Psoas muscle (tissue), 8 donors: Measurements from ENCODE around the gene CEMIP. TPM values are rescaled to one million over a fixed set of nuclear protein-coding genes. Genes with fewer than 3 reads are reported as not detected.

Source experiments
- ATAC-seq, 4 donors: fragments of 200-7000 bp; cut with Tn5 transposase; one replicate each; pipeline ENCODE4 v1.9.1; 2020; ENCODE audit warnings: moderate library complexity in 3 of 4, mild to moderate bottlenecking in 2 of 4
- DNase-seq, 2 donors: peaks; one replicate each; pipeline ENCODE4 v3.0.0-alpha.2; 2020
- H3K27ac ChIP-seq: fragments of 200-600 bp; one replicate; pipeline ENCODE4 v1.8.0; 2022
- H3K27me3 ChIP-seq, 3 donors: fragments of 200-600 bp in 1 of 3; one replicate each; pipeline versions ENCODE4 v1.6.1 to v1.8.0; 2013 to 2022; ENCODE audit warnings: low read length in 2 of 3, mild to moderate bottlenecking in 2 of 3, moderate library complexity in 1 of 3; ENCODE audit not compliant: insufficient read depth in 3 of 3
- H3K36me3 ChIP-seq, 2 donors: fragments of 200-600 bp in 1 of 2; one replicate each; pipeline versions ENCODE4 v1.6.1 to v1.8.0; 2013 to 2022; ENCODE audit warnings: low read depth in 1 of 2, mild to moderate bottlenecking in 1 of 2, moderate library complexity in 1 of 2; ENCODE audit not compliant: insufficient read depth in 1 of 2
- H3K4me1 ChIP-seq: fragments of 200-600 bp; one replicate; pipeline ENCODE4 v1.8.0; 2022
- H3K4me3 ChIP-seq: fragments of 200-600 bp; one replicate; pipeline ENCODE4 v1.8.0; 2022; ENCODE audit warnings: mild to moderate bottlenecking
- H3K9me3 ChIP-seq: fragments of 200-600 bp; one replicate; pipeline ENCODE4 v1.8.0; 2022
- WGBS, 3 donors: extraction: QIAGEN DNeasy Blood & Tissue Kit; methylation state at CpG; one replicate each; pipeline versions ENCODE4 v1.1.6 to v1.1.7; 2013; 5-methylcytosine and 5-hydroxymethylcytosine counted together
- intact Hi-C, 2 donors: fragments of 100-400 bp; cut with DNase I; formaldehyde crosslinking; loops; one replicate each; pipeline versions ENCODE4 v1.11.0 to v1.14.2; 2022
- polyA plus RNA-seq, 3 donors: library from polyadenylated mRNA; stranded (reverse); fragments of 200-250 nt; gene quantifications; one replicate each; pipeline ENCODE4 v1.2.3, GENCODE V29; 2013
- total RNA-seq, 4 donors: library from RNA; stranded (reverse); fragmentation: NEBNext Ultra II Directional in 2 of 4; extraction: Animal tissue kit (Norgen Biotek cat#: 25700) in 2 of 4; gene quantifications; one replicate each; pipeline versions ENCODE4 v1.2.1 to v1.2.4, GENCODE V29; 2021 to 2023
- TF ChIP-seq, protein P1 (sequence below): fragments of 200-600 bp; IDR thresholded peaks from one replicate; pipeline ENCODE4 v1.8.0; 2022; ENCODE audit warnings: antibody characterized with exemption
- donor health status: healthy with polysubstance abuse.
- donor health status: DM: no; HTN: no; CAD: no; lungs with moderate emphysema.
- donor health status: Bipolar disorder and iron deficiency.
- donor health status: healthy.
- donor health status: DM: yes; HTN: yes; CAD: no.
- donor health status: DM: no; HTN: no; CAD: no.
- donor health status: DM: no; HTN: no; CAD: no.
- donor health status: DM: yes; HTN: yes; CAD: no.

CEMIP gene
- total and polyA plus RNA-seq, 7 donors: under 0.01 to 0.96 (median 0.04) TPM

DNA sequence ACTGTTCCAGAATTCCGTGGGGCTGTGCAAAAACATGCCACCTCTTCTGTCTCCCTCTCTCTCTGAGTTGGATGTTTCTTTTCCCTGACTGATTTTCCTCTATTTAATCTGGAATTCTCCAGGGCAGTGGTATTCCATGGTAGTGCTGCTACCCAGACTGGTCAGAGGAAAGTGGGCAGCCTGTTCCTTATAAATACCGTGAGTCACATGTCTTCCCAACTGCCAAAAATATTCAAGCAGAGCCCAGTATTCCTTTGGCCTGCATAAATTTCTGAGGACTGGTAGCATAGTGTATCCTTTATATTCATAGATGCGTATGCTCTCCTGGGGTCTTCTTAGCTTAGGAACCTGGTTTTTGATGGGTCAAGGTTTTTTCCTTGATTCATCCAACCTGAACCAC lies 40.9 kb downstream of the CEMIP start:
- no peak overlapping the region for H3K27ac ChIP-seq
- no peaks in the 10 kb centered on the region for H3K27me3 ChIP-seq
- DNase-seq (no peak), ATAC-seq (no peak)
- 57 to 83% (median 66%) methylated on average over 3 of the region's 3 CpGs for WGBS, 3 donors
- H3K4me3 ChIP-seq: no peak overlapping the region
- TF ChIP-seq, protein P1, sequence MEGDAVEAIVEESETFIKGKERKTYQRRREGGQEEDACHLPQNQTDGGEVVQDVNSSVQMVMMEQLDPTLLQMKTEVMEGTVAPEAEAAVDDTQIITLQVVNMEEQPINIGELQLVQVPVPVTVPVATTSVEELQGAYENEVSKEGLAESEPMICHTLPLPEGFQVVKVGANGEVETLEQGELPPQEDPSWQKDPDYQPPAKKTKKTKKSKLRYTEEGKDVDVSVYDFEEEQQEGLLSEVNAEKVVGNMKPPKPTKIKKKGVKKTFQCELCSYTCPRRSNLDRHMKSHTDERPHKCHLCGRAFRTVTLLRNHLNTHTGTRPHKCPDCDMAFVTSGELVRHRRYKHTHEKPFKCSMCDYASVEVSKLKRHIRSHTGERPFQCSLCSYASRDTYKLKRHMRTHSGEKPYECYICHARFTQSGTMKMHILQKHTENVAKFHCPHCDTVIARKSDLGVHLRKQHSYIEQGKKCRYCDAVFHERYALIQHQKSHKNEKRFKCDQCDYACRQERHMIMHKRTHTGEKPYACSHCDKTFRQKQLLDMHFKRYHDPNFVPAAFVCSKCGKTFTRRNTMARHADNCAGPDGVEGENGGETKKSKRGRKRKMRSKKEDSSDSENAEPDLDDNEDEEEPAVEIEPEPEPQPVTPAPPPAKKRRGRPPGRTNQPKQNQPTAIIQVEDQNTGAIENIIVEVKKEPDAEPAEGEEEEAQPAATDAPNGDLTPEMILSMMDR: no peak
- H3K4me1 ChIP-seq: no peaks in the 10 kb centered on the region
- no peaks in the 10 kb centered on the region for H3K36me3 ChIP-seq
- intact Hi-C loops: no loop called here
- no peaks in the 10 kb centered on the region for H3K9me3 ChIP-seq

GRCh38 chr15:80822256-80822655 lies 43.1 kb downstream of the CEMIP start:
- H3K36me3 ChIP-seq: no peaks in the 10 kb centered on the region
- TF ChIP-seq, protein P1: no peak
- H3K9me3 ChIP-seq: no peaks in the 10 kb centered on the region
- H3K4me1 ChIP-seq: no peaks in the 10 kb centered on the region
- DNase-seq (no peak), ATAC-seq (no peak)
- H3K27ac ChIP-seq: no peak overlapping the region
- H3K4me3 ChIP-seq: no peak overlapping the region
- intact Hi-C loops: no loop called here
- 69 to 80% (median 71%) methylated on average over 3 of the region's 3 CpGs for WGBS, 3 donors
- H3K27me3 ChIP-seq: no peaks in the 10 kb centered on the region

- TF ChIP-seq, protein P1: no peak
- H3K9me3 ChIP-seq: no peaks in the 10 kb centered on the region
- no peak overlapping the region for H3K4me3 ChIP-seq
- H3K4me1 ChIP-seq: no peaks in the 10 kb centered on the region
- no peaks in the 10 kb centered on the region for H3K27me3 ChIP-seq
- WGBS, 3 donors: 26 to 48% (median 35%) methylated on average over 6 of the region's 6 CpGs
- H3K27ac ChIP-seq: no peak overlapping the region
- ATAC-seq: no peak
- no peak for DNase-seq
- intact Hi-C loops: no loop called here
- H3K36me3 ChIP-seq: no peaks in the 10 kb centered on the region
Observed at GRCh38 chr15:80822676-80823075, 43.5 kb downstream of the CEMIP start.

DNA sequence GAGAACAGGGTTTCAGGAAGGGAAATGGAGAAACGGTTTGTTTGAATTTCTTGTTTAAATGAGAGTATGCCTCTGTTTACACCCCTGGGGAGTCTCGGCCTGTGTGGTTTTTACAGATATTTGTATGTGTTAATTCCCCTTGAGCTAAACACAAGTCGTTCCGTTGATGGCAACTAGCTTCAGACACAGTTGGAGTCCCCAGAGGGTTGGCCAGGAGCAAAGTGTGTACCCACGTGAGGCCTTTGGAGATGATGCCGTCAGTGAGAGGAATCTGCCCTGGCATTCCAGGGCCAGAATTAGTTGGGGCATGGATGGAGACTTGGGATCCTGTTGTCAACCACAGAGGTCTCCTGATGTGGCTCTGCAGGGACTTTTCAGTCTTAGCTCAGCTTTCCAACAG lies 44.0 kb downstream of the CEMIP start:
- TF ChIP-seq, protein P1: no peak
- Histone ChIP-seq H3K9me3 (no peaks in the 10 kb centered on the region), H3K27ac (no peak overlapping the region), H3K27me3 (no peaks in the 10 kb centered on the region), H3K4me1 (no peaks in the 10 kb centered on the region), H3K4me3 (no peak overlapping the region), H3K36me3 (no peaks in the 10 kb centered on the region)
- no peak for DNase-seq
- ATAC-seq: no peak
- 26 to 39% (median 38%) methylated on average over 6 of the region's 6 CpGs for WGBS, 3 donors
- intact Hi-C loops: no loop called here

- ATAC-seq: no peak
- 77 to 92% (median 83%) methylated on average over 4 of the region's 4 CpGs for WGBS, 3 donors
- no peaks in the 10 kb centered on the region for H3K9me3 ChIP-seq
- H3K36me3 ChIP-seq: no peaks in the 10 kb centered on the region
- TF ChIP-seq, protein P1: no peak
- no peak overlapping the region for H3K27ac ChIP-seq
- no peak overlapping the region for H3K4me3 ChIP-seq
- H3K27me3 ChIP-seq: no peaks in the 10 kb centered on the region
- DNase-seq: no peak
- intact Hi-C loops: no loop called here
- H3K4me1 ChIP-seq: no peaks in the 10 kb centered on the region
Observed at GRCh38 chr15:80823995-80824394, 44.8 kb downstream of the CEMIP start.
